NCI-H460 (cell line): Measurements from ENCODE around the gene NTM. TPM values are rescaled to one million over a fixed set of nuclear protein-coding genes. Genes with fewer than 3 reads are reported as not detected.

Source experiments
- DNase-seq: peaks from one replicate; pipeline ENCODE4 v3.0.0-alpha.2; 2016; ENCODE audit warnings: low read depth; ENCODE audit errors: extremely low read depth
- total RNA-seq: library from RNA; depleted of rRNA; stranded (reverse); fragments of >200 nt; shearing (Covaris generic); gene quantifications from 2 replicates; pipeline ENCODE4 v1.2.3, GENCODE V29; 2014

The NTM gene
- total RNA-seq, 1 experiment from 2014 or later = 3.7 TPM

DNA sequence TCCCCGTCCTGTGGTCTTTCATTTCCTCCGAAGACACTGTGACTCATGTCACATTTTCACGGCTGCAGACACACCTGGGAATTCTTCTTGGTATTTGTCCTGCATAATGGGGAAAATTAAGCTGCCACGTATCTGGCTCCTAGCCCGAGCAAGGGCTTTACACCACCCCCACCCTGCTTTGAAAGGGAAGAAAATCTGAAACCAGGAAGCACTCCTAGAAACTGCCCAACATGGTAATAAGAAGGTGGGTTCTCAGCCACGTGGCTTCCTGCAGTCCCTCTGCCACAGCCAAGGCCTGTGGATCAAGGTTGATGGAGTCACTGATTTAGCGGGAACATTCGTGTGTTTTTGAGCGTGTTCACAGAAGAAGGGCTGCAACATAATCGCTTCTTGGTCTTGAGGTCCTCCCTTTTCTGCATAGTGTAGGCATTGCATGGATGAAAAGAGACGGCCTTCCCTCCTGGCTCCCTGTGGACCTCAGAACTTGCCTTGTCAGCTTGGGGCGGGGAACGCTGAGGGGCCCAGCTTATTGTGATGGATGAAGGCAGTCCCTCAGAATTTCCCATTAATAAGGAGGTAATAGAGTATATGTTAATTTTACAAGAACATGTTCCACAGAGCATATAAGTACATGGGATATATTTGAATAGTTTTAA, 292.0 kb downstream of the NTM start:
- DNase-seq = no peak

- DNase-seq = no peak
Measured at GRCh38 chr11:131662993-131663392, 292.6 kb downstream of the NTM start.

DNA sequence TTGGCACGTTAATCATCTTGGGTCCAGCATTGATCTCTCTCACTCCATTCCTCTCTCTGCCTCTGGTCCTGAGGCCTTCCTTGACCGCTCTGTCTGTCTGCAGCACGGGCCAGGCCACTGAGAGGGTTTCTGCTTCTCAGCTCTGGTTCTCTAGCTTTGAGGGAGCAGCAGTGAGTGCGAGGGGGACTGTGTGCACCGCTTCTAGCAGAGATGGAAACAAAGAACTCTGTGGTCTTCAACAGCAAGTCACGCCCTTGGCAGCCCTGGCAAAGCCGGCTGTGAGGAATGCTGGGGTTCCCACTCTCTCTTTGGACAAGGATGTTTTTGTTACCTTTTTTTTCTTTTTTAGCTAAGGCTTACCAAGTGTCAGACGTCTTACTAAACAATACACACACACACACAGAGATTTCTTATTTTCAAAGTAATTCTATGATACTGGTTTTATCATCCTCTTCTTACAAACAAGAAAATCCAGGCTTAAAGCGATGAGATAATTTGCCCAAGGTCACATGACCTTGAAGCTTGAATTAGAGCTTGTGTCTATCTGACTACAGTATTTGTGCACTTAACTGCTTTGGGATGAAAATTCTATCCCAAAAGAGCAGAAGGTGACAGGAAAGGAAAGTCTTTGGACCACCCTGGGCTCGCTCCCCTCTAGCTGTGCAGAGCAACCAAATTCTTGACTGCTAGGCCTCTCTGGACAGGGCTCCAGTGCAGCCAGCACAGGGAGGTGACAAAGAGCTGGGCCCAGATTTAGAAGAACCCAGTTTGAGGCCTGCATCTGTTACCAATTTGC, 293.2 kb downstream of the NTM start:
- no peak for DNase-seq

DNA sequence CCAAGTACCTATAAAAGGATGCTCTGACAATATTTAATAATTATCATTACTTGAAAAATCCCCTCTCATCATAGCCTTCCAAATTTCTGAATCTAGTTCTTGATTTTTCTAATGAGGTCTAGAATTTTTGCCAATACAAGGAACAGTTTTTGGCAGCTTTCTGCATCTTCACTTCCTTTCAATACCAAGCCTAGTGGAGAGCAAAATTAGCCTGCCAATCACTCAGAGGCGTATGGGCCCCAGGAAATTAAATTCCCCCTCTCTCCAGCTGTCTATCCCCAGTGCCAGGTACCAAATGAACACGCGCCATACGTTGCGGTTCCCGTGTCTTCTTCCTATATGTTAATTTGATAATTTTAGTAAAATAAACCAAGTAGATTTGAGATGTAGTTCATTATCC, 293.9 kb downstream of the NTM start:
- no peak for DNase-seq

DNA sequence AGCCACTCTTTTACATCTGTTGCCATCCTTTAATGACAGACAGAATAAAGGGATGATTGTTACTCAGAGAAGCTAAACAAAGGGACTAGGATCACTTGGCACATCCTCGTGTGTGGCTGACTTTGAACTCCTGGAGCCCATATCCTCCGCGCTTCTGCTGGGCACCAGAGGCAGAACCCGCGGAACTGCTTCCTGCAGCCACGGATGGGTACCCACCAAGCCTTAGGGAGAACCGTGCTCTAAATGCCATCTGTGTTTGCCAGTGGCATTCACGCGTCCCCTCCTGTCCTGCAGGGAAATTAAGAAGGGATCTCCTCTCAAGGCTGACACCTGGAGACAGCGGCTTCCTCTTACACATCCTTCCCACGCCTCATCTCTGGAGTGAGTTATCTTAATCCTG, 294.4 kb downstream of the NTM start:
- no peak for DNase-seq

- no peak for DNase-seq
Measured at GRCh38 chr11:131665344-131665968, 295.0 kb downstream of the NTM start.

DNA sequence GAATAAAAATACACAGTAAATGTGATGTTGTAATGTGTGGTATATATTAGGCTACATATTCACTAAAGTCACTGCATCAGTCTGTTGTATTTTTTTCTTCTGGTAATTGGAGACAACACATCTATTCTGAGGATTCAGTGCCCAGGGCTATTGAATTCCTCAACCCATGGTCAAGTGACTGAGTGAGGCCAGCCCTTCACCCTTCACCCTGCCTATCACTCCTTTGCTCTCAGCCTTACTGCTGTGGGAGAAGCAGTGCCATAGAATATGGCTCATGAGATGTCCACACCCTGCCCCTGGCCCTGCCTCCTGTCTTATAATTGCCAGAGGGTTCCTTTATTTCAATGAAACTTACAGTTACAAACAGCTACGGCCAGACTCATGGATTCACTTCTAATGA, 295.6 kb downstream of the NTM start:
- DNase-seq = no peak

- DNase-seq = no peak
Measured at GRCh38 chr11:131666617-131667016, 296.2 kb downstream of the NTM start.

GRCh38 chr11:131667566-131667965, 297.2 kb downstream of the NTM start:
- no peak for DNase-seq

GRCh38 chr11:131668500-131669400, 298.3 kb downstream of the NTM start:
- DNase-seq = peak; percentile 30

GRCh38 chr11:131669401-131669780, 299.0 kb downstream of the NTM start:
- no peak for DNase-seq

GRCh38 chr11:131670876-131671275, 300.5 kb downstream of the NTM start:
- no peak for DNase-seq

GRCh38 chr11:131671320-131671719, 300.9 kb downstream of the NTM start:
- DNase-seq = no peak

- no peak for DNase-seq
Measured at GRCh38 chr11:131671734-131672133, 301.3 kb downstream of the NTM start.

DNA sequence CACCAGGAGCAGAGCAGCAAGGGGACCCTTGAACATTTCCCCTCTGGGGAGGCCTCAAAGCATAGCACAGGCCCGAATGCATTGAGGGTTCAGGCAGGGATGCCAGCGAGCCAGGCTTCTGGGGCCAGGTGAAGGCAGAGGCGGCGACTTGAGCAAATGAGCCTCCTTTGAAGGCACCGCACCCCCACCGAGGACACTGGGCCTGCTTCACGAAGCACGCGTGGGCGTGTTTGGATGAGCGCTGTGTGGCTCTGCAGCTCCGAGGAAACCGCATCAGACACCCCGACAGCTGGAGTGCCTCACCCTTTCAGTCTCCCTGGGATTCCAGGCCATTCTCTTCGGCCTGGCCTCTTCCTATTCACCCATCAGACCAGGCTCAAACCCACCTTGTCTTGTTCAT, 301.8 kb downstream of the NTM start:
- no peak for DNase-seq

GRCh38 chr11:131674051-131674755, 303.8 kb downstream of the NTM start:
- DNase-seq = peak; percentile 42

DNA sequence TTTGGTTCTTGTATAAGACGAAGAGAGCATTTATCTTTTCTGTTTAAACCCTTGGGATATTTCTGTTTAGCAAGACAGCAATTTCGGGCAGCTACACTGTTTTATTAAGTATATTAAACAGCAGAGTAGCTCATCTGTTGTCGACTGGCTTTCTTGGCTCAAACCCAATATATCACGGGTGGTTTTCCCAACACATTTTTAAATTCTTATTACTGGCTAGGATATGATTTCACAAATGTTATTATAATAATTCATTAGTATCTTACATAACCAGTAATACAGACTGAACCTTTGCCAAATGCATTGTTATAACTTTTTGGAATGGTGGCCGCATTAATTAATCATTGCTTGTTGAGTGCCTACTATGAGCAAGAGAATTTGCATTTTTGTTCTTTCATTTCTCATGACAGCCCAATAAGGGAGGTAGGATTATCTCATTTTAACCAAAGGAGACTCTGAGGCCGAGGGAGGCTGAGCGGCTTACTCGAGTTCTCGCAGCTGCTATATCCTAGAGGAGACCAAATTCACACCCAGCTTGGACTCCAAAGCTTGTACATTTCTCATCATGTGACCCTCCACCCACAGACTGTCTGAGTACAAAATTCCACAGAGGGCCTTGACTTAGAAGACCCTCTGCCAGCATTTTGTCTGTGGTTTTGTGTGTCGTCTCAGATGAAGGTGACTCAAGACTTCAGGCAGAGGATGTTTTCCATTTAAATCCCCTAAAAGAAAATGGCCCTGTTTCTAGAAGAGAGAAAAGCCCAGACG, 304.9 kb downstream of the NTM start:
- no peak for DNase-seq

DNA sequence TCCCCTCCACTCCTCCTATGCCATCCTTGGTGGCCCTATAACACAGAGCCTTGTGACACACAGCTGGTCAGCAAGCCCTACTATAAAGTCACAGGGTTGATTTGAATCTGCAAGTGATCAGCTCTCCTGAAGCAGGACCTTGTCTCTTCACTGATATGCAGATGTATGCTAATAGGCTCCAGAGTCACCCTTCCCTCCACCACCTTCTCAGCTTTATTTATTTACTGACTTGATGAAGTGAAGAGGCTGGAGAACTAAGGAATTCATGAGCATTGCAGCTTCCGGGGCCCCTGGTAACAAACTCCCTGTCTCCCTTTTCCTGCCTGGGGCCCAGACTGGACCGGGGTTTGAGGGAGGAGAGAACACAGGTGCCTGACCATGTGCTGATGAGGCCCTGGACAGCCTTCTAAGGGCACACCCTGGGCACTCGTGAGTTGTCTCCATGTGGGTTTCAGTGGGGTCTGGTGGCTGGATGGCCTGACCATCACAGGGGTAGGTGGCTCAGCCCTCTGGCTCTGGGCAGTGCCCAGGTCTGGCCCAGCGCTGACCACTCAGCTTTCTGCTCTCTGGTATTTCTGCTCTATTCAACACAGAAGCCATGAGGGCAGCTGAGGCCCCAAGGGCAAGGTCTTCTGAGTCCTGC, 307.5 kb downstream of the NTM start:
- DNase-seq = no peak
